Progenitor cell of endocrine pancreas (in vitro differentiated cells): Measurements from ENCODE around the gene DDX10. TPM values are rescaled to one million over a fixed set of nuclear protein-coding genes. Genes with fewer than 3 reads are reported as not detected.

Experiments used
- DNase-seq: peaks from one replicate; pipeline ENCODE4 v3.0.0; 2021; ENCODE audit warnings: low spot score; ENCODE audit not compliant: unreplicated experiment
- H3K27ac Mint-ChIP-seq: 2 replicates; pipeline ENCODE4 v1.8.0; 2021; ENCODE audit warnings: mild to moderate bottlenecking, moderate library complexity, mixed read lengths
- H3K27me3 Mint-ChIP-seq: 2 replicates; pipeline ENCODE4 v1.8.0; 2021; ENCODE audit warnings: mixed read lengths
- H3K36me3 Mint-ChIP-seq: 2 replicates; pipeline ENCODE4 v1.8.0; 2022; ENCODE audit warnings: mixed read lengths; ENCODE audit not compliant: insufficient read depth
- H3K4me1 Mint-ChIP-seq: 2 replicates; pipeline ENCODE4 v1.8.0; 2021; ENCODE audit warnings: low read depth, mixed read lengths
- H3K4me3 Mint-ChIP-seq: 2 replicates; pipeline ENCODE4 v1.8.0; 2021; ENCODE audit warnings: low read depth, mild to moderate bottlenecking, moderate library complexity, mixed read lengths
- H3K9me3 Mint-ChIP-seq: 2 replicates; pipeline ENCODE4 v1.8.0; 2021; ENCODE audit warnings: low read depth, mixed read lengths
- total RNA-seq: library from RNA; stranded (reverse); gene quantifications from 2 replicates; pipeline ENCODE4 v1.2.1, GENCODE V29; 2021
- TF ChIP-seq, protein P1 (sequence below): fragments of 200-600 bp; sonication (generic); IDR thresholded peaks from one replicate; pipeline ENCODE4 v1.5.0; 2021; ENCODE audit warnings: antibody characterized with exemption, mild to moderate bottlenecking; ENCODE audit not compliant: unreplicated experiment

DDX10 gene
- total RNA-seq, 1 donor from 2014 or later = 31.9 TPM

DNA sequence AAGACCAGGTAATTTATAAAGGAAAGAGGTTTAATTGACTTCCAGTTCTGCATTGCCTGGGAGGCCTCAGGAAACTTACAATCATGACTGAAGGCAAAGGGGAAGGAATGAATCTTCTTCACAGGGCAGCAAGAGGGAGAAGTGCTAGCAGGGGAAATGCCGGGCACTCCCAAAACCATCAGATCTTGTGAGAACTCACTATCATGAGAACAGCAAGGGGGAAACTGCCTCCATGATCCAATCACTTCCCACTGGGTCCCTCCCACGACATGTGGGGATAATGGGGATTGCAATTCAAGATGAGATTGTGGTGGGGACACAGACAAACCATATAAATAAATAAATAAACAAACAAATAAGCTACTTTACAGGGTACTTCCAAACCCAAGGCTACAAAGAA lies 42.5 kb upstream of the DDX10 start:
- no peaks in the 10 kb centered on the region for H3K36me3 Mint-ChIP-seq
- TF ChIP-seq, protein P1, sequence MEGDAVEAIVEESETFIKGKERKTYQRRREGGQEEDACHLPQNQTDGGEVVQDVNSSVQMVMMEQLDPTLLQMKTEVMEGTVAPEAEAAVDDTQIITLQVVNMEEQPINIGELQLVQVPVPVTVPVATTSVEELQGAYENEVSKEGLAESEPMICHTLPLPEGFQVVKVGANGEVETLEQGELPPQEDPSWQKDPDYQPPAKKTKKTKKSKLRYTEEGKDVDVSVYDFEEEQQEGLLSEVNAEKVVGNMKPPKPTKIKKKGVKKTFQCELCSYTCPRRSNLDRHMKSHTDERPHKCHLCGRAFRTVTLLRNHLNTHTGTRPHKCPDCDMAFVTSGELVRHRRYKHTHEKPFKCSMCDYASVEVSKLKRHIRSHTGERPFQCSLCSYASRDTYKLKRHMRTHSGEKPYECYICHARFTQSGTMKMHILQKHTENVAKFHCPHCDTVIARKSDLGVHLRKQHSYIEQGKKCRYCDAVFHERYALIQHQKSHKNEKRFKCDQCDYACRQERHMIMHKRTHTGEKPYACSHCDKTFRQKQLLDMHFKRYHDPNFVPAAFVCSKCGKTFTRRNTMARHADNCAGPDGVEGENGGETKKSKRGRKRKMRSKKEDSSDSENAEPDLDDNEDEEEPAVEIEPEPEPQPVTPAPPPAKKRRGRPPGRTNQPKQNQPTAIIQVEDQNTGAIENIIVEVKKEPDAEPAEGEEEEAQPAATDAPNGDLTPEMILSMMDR = no peak
- no peak overlapping the region for H3K27ac Mint-ChIP-seq
- peaks cover 4% of the 10 kb centered on the region for H3K9me3 Mint-ChIP-seq
- no peaks in the 10 kb centered on the region for H3K27me3 Mint-ChIP-seq
- no peak overlapping the region for H3K4me3 Mint-ChIP-seq
- no peak for DNase-seq
- no peaks in the 10 kb centered on the region for H3K4me1 Mint-ChIP-seq

DNA sequence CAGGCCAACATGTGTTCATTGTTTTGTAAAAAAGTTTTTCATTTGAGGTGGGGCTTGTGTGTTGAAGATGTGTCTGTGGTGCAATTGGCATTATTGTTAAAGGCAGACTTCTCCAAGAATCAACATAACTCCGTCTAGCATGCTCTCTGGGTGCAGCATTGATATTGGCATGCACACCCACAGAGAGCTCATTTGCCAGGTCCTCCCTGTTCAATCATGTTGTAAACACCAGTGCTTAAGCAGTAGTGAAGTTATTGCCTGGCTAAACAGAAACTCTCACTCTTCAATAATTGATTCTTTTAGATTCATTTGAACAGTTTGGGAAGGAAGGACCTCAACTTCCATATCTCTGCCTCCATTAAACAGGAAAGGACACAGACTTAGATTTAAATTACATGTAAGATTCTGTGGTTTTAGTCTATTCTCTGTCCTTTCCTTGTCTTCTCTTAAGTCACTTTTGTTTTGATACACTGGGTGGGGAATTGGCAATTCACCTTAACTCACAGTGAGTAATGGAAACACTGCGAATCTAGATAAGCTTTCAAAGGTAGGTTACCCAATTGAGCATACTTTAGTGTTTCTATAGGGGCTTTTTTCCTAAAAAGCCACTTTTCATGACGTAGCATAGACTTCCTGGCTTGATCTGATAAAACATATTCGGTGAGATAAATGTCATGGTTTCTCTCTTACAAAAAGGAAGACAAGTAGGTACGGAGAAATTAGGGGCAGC lies 40.5 kb upstream of the DDX10 start:
- Mint-ChIP-seq H3K4me1 (no peaks in the 10 kb centered on the region), H3K9me3 (peaks cover 9% of the 10 kb centered on the region), H3K36me3 (peaks cover 3% of the 10 kb centered on the region), H3K27ac (no peak overlapping the region), H3K27me3 (no peaks in the 10 kb centered on the region), H3K4me3 (no peak overlapping the region)
- TF ChIP-seq, protein P1 = no peak
- no peak for DNase-seq

DNA sequence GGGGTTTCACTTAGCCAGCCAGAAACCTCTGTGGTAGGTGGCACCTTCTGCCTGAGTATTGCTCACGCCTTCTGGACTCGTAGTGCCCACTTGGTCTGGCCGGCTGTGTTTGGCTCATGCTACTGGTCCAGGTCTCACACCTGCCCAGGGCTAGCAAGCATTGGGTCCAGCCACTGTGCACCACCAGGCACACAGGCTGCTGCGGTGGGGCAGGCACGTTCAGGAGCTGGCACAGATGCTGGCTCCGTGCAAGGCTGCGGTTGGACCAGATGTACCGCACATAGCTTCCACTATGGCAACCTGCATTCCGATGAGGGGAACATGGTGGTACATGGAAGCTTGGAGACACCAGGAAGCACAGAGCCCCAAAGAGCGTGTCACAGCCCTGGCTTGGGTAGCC lies 36.5 kb upstream of the DDX10 start:
- TF ChIP-seq, protein P1 = no peak
- Mint-ChIP-seq H3K4me1 (no peaks in the 10 kb centered on the region), H3K27ac (no peak overlapping the region), H3K36me3 (peaks cover 3% of the 10 kb centered on the region), H3K27me3 (no peaks in the 10 kb centered on the region), H3K4me3 (no peak overlapping the region), H3K9me3 (peaks cover 9% of the 10 kb centered on the region)
- DNase-seq = no peak

DNA sequence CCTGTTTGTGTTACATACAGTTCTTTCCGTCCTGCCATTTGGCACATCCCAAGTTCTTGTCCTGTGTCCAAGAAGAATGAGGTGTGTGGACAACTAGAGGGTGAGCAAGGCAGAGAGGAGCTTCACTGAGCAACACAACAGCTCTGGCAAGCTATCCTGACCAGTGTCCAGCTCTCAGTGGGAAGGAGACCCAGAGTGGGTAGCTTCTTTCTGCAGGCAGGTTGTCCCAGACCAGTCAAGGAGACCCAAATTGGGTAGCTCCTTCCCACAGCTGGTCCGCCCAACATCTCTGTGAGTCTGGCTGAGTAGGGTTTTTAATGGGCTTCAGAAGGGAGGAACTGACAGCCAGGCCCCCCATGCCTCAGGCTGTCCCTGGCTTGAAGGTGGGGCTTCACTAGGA lies 36.1 kb upstream of the DDX10 start:
- H3K36me3 Mint-ChIP-seq = peaks cover 3% of the 10 kb centered on the region
- TF ChIP-seq, protein P1 = no peak
- no peaks in the 10 kb centered on the region for H3K27me3 Mint-ChIP-seq
- no peak overlapping the region for H3K27ac Mint-ChIP-seq
- DNase-seq = no peak
- peaks cover 9% of the 10 kb centered on the region for H3K9me3 Mint-ChIP-seq
- H3K4me3 Mint-ChIP-seq = no peak overlapping the region
- H3K4me1 Mint-ChIP-seq = no peaks in the 10 kb centered on the region

DNA sequence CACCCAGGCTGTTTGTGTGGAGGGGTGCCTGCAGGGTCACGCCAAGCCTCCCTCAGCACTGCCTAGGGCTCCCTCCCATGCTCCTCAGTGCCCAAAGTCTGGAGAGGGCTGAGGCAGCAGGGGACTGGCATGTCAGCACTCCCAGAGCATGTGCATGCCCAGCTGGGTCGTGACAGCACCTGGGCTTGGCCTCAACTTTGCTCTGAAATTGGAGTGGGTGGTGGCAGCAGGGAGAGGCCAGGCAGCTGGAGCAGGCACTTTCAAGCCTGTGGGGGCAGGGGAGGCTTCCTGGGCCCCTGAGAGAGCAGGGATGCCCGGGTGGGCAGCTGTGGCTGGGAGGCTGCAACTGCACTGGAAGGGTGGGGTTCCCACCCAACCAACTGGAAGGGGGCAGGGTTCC lies 35.6 kb upstream of the DDX10 start:
- DNase-seq = no peak
- Mint-ChIP-seq H3K27ac (no peak overlapping the region), H3K4me1 (no peaks in the 10 kb centered on the region), H3K27me3 (no peaks in the 10 kb centered on the region), H3K4me3 (no peak overlapping the region), H3K9me3 (peaks cover 10% of the 10 kb centered on the region), H3K36me3 (peaks cover 3% of the 10 kb centered on the region)
- TF ChIP-seq, protein P1 = no peak
